Activated naive CD4-positive, alpha-beta T cell (primary cell): ENCODE data around the gene ATP8B1.
"Not testable (repeated sequence)": the region's sequence is repeated elsewhere in the genome, so short reads cannot be mapped to it uniquely, and the experiment has no call there.

Source experiments
- DNase-seq, 4 experiments: peaks; one replicate each; lab custom pipeline; 2025; lab: John Stamatoyannopoulos, UW

ATP8B1 gene

GRCh38 chr18:57719211-57719935 lies 83.7 kb downstream of the ATP8B1 start:
- not testable (repeated sequence) for DNase-seq

GRCh38 chr18:57716549-57716948 lies 86.6 kb downstream of the ATP8B1 start:
- DNase-seq = no peak

GRCh38 chr18:57715671-57716070 lies 87.4 kb downstream of the ATP8B1 start:
- no peak for DNase-seq

- DNase-seq = no peak
Observed at GRCh38 chr18:57715073-57715472, 88.0 kb downstream of the ATP8B1 start.

GRCh38 chr18:57710226-57710625 lies 92.9 kb downstream of the ATP8B1 start:
- DNase-seq = no peak

- no peak for DNase-seq
Observed at GRCh38 chr18:57709335-57709734, 93.8 kb downstream of the ATP8B1 start.

- no peak for DNase-seq
Observed at GRCh38 chr18:57708288-57708687, 94.8 kb downstream of the ATP8B1 start.

GRCh38 chr18:57705832-57706595 lies 97.1 kb downstream of the ATP8B1 start:
- no peak for DNase-seq

GRCh38 chr18:57705011-57705410 lies 98.1 kb downstream of the ATP8B1 start:
- DNase-seq = no peak

- no peak for DNase-seq
Observed at GRCh38 chr18:57698571-57699276, 104.4 kb downstream of the ATP8B1 start.

- DNase-seq = no peak
Observed at GRCh38 chr18:57697426-57697825, 105.7 kb downstream of the ATP8B1 start.

GRCh38 chr18:57696271-57696670 lies 106.8 kb downstream of the ATP8B1 start:
- DNase-seq = no peak

GRCh38 chr18:57691363-57691762 lies 111.8 kb downstream of the ATP8B1 start:
- DNase-seq = no peak

- DNase-seq = no peak
Observed at GRCh38 chr18:57687970-57688369, 115.1 kb downstream of the ATP8B1 start.

GRCh38 chr18:57683470-57683869 lies 119.6 kb downstream of the ATP8B1 start:
- no peak for DNase-seq

GRCh38 chr18:57677262-57678211 lies 125.6 kb downstream of the ATP8B1 start:
- DNase-seq = no peak

- no peak for DNase-seq
Observed at GRCh38 chr18:57674891-57675290, 128.2 kb downstream of the ATP8B1 start.

GRCh38 chr18:57670046-57670445 lies 133.1 kb downstream of the ATP8B1 start:
- no peak for DNase-seq

GRCh38 chr18:57668021-57668420 lies 135.1 kb downstream of the ATP8B1 start:
- DNase-seq = no peak

GRCh38 chr18:57666818-57667497 lies 136.2 kb downstream of the ATP8B1 start:
- no peak for DNase-seq

- DNase-seq = no peak
Observed at GRCh38 chr18:57664568-57665165, 138.4 kb downstream of the ATP8B1 start.
